ENCODE measurements around the gene SOWAHD.
"Not testable (repeated sequence)": the region's sequence is repeated elsewhere in the genome, so short reads cannot be mapped to it uniquely, and the experiment has no call there.

Gene SOWAHD

DNA sequence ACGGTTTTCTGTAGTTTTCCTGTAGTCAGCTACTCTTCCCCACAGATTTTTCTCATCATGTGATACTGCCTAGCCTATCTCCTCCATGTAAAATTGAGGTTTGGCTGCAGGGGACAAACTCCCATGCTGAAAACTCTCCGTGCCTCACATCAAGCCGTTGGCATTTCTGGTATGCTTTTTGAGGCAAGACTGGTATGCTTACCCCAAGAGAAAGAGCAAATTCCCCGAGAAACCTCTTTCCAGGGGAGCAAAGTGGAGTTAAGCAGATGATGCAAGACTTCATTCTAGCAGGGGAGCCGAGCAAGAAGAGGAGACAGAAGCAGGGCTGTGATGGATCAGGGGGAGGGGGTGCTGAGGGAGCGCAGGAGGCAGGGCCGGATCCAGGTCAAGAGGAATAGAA, 4.8 kb downstream of the SOWAHD start:
- no peak for ATAC-seq (replicated peaks; ENCODE audit: extremely low read depth, poor library complexity, severe bottlenecking)
- no peak for DNase-seq (ENCODE audit: low spot score in 2 of 2)
- H3K27ac Mint-ChIP-seq (ENCODE audit: low read depth), result peak overlapping the region; percentile 60

DNA sequence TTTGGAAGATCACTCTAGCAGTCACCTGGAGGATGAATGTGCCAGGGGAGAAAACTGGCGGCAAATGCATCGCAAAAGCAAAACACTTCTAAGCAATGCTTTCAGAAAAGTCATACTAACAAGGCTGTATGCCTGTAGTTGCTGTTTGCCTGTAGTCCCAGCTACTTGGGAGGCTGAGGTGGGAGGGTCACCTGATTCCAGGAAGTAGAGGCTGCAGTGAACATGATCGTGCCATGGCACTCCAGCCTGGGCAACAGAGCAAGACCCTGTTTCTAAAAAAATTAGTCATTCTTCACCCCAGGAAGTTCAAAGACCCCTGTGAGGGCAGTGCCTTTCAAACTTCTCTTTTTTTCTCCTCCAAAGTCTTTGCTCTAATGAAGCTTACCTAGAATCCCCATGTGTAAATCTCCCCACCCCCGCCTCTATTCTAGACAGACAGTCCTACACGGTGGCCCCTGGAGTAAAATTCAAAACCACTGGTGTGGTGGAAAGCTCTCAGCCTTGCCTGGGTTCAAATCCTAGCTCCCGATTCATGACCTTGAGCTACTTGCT, 5.5 kb downstream of the SOWAHD start:
- Mint-ChIP-seq H3K27me3 (no peaks in the 10 kb centered on the region), H3K4me1 (no peaks in the 10 kb centered on the region), H3K9me3 (no peaks in the 10 kb centered on the region), H3K27ac (ENCODE audit: low read depth) (peak overlapping the region; percentile 60), H3K4me3 (no peak overlapping the region), H3K36me3 (ENCODE audit: insufficient read depth) (peaks cover 2% of the 10 kb centered on the region)
- no peak for ATAC-seq (replicated peaks; ENCODE audit: extremely low read depth, poor library complexity, severe bottlenecking)
- no peak for DNase-seq (ENCODE audit: low spot score in 2 of 2)

More for the DNA sequence above, 4.8 kb downstream of the SOWAHD start:
- Mint-ChIP-seq H3K9me3 (no peaks in the 10 kb centered on the region), H3K36me3 (ENCODE audit: insufficient read depth) (peaks cover 2% of the 10 kb centered on the region), H3K27me3 (no peaks in the 10 kb centered on the region), H3K4me3 (no peak overlapping the region), H3K4me1 (no peaks in the 10 kb centered on the region)

DNA sequence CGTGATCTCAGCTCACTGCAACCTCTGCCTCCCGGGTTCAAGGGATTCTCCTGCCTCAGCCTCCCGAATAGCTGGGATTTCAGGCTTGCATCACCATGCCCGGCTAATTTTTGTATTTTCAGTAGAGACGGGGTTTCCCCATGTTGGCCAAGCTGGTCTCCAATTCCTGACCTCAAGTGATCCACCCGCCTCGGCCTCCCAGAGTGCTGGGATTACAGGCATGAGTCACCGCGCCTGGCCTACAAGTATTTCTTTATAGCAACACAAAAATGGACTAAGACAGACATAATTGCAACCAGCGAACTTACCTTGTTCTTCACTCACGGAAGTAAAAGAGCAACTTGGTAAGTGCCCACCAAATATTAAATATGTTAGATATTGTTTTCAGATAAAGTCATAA, 10.0 kb downstream of the SOWAHD start:
- H3K36me3 Mint-ChIP-seq (ENCODE audit: insufficient read depth); H3K4me3 Mint-ChIP-seq; H3K4me1 Mint-ChIP-seq; H3K27me3 Mint-ChIP-seq; H3K9me3 Mint-ChIP-seq; ATAC-seq (replicated peaks; ENCODE audit: extremely low read depth, poor library complexity, severe bottlenecking); DNase-seq (ENCODE audit: low spot score in 2 of 2); H3K27ac Mint-ChIP-seq (ENCODE audit: low read depth): not testable (repeated sequence)

DNA sequence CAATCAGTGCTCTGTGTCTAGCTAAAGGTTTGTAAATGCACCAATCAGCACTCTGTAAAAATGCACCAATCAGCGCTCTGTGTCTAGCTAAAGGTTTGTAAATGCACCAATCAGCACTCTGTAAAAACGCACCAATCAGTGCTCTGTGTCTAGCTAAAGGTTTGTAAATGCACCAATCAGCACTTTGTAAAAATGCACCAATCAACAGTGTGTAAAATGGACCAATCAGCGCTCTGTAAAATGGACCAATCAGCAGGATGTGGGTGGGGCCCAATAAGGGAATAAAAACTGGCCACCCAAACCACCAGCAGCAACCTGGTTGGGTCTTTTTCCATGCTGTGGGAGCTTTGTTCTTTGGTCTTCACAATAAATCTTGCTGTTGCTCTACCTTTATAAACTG, 11.0 kb downstream of the SOWAHD start:
- H3K4me1 Mint-ChIP-seq, result not testable (repeated sequence)

DNA sequence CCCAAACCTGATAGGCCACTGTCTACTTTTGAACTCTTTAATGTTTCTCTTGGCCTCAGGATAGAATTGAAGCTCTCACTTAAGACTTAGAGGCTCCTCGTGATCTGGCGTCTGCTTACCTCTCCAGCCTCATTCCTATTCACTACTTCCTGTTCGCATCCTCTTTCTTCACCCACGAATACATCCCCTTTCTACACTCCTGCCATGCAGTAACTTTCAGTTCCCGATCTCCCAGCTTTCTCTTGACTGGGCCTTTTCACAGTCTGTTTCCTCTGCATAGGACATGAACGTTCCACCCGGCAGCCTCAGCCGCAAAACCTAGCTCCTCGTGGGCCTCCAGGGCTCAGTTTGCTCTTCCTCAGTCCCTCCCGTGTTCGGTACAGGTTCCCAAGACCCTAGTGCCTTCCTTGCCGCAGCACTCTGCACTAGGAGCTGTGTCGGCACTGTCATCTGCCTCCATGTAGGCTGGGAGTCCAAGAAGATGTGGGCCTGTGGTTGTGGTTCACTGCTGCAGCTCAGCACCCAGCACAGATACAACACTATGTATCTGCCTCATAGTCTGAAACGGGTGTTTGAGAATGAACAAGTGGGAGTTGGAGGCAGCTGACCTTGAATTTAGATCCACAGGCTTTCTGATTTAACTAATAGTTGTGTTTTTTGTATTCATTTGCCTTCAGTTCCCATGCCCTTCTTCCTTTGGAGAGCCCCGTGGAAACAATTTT, 17.3 kb downstream of the SOWAHD start:
- no peak overlapping the region for H3K4me3 Mint-ChIP-seq
- peaks cover 7% of the 10 kb centered on the region for H3K36me3 Mint-ChIP-seq (ENCODE audit: insufficient read depth)
- H3K27ac Mint-ChIP-seq (ENCODE audit: low read depth), result no peak overlapping the region
- DNase-seq (ENCODE audit: low spot score in 2 of 2), result no peak
- no peak for ATAC-seq (replicated peaks; ENCODE audit: extremely low read depth, poor library complexity, severe bottlenecking)
- no peaks in the 10 kb centered on the region for H3K9me3 Mint-ChIP-seq
- H3K27me3 Mint-ChIP-seq, result no peaks in the 10 kb centered on the region
- H3K4me1 Mint-ChIP-seq, result no peaks in the 10 kb centered on the region

More for the DNA sequence above, 11.0 kb downstream of the SOWAHD start:
- DNase-seq (ENCODE audit: low spot score in 2 of 2); H3K9me3 Mint-ChIP-seq; H3K36me3 Mint-ChIP-seq (ENCODE audit: insufficient read depth); H3K27ac Mint-ChIP-seq (ENCODE audit: low read depth); ATAC-seq (replicated peaks; ENCODE audit: extremely low read depth, poor library complexity, severe bottlenecking); H3K4me3 Mint-ChIP-seq; H3K27me3 Mint-ChIP-seq: not testable (repeated sequence)

DNA sequence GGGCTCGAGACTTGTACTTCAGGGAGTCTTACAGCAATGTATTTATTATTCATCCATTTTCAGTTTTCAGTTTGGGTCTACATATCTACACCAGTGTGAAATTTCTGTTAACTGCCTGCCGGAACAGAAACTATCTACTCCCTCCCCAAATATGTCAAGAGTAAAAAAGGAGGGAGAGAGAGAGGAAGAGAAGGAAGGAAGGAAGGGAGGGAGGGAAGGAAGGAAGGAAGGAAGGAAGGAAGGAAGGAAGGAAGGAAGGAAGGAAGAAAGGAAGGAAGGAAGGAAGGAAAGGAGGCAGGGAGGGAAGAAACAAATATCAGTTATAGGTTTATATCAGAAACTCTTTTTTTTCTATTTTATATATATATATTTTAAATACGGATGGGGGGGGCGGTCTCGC, 20.4 kb downstream of the SOWAHD start:
- Mint-ChIP-seq H3K36me3 (ENCODE audit: insufficient read depth) (peaks cover 9% of the 10 kb centered on the region), H3K27me3 (no peaks in the 10 kb centered on the region), H3K4me3 (no peak overlapping the region), H3K27ac (ENCODE audit: low read depth) (no peak overlapping the region), H3K9me3 (no peaks in the 10 kb centered on the region), H3K4me1 (no peaks in the 10 kb centered on the region)
- no peak for ATAC-seq (replicated peaks; ENCODE audit: extremely low read depth, poor library complexity, severe bottlenecking)
- DNase-seq (ENCODE audit: low spot score in 2 of 2), result no peak

DNA sequence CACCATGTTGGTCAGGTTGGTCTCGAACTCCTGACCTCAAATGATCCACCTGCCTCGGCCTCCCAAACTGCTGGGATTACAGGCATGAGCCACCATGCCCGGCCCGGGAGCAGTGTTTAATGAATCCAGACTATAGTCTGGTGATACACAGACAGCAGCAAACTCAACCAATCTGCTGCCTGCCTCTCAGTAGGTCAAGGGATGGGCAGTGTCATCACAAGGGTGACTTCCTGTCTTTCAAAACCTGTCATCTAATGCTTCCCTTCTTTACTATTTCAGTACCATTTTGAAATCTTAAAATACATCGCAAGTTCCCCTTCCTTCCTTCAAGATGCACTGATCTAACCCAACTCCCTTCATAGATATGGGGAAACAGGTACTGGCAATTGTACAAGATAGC, 24.6 kb downstream of the SOWAHD start:
- no peak overlapping the region for H3K27ac Mint-ChIP-seq (ENCODE audit: low read depth)
- H3K27me3 Mint-ChIP-seq, result no peaks in the 10 kb centered on the region
- H3K9me3 Mint-ChIP-seq, result no peaks in the 10 kb centered on the region
- ATAC-seq (replicated peaks; ENCODE audit: extremely low read depth, poor library complexity, severe bottlenecking), result no peak
- H3K4me3 Mint-ChIP-seq, result no peak overlapping the region
- H3K4me1 Mint-ChIP-seq, result peaks cover 11% of the 10 kb centered on the region
- DNase-seq (ENCODE audit: low spot score in 2 of 2), result no peak
- H3K36me3 Mint-ChIP-seq (ENCODE audit: insufficient read depth), result peaks cover 23% of the 10 kb centered on the region

DNA sequence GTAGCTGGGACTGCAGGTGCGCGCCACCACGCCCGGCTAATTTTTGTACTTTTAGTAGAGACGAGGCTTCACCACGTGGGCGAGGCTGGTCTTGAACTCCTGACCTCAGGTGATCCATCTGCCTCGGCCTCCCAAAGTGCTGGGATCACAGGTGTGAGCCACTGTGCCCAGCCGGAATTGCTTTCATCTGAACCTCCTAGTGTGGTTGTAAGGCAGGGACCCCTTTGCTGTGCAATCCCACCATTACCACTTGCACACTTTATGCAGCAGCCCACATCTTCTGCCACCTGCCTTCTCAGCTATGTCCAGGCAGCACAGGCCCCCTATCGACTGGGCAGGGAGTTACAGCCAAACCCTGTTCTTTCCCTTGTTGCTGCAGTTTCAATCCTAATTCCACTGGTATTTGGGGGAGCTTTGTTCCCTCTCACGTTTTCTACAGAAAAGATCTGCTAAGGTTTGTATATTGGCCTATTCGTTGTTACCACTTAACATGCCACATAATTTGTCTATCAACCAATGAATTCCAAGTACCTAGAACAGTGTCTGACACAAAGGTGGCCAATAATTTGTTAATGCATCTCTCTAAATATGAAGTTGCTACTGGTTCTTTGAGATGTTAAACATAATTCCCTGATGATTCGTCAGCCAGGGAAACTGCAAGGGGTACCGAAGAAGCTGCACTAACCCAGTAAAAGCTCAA, 26.5 kb downstream of the SOWAHD start:
- Mint-ChIP-seq H3K27ac (ENCODE audit: low read depth) (no peak overlapping the region), H3K9me3 (no peaks in the 10 kb centered on the region), H3K4me1 (peaks cover 25% of the 10 kb centered on the region), H3K27me3 (no peaks in the 10 kb centered on the region), H3K36me3 (ENCODE audit: insufficient read depth) (peaks cover 34% of the 10 kb centered on the region), H3K4me3 (peak overlapping the region; percentile 23)
- DNase-seq (ENCODE audit: low spot score in 2 of 2), result peak in 1 of 2 donors; percentile 20
- peak; percentile 59 for ATAC-seq (replicated peaks; ENCODE audit: extremely low read depth, poor library complexity, severe bottlenecking)

DNA sequence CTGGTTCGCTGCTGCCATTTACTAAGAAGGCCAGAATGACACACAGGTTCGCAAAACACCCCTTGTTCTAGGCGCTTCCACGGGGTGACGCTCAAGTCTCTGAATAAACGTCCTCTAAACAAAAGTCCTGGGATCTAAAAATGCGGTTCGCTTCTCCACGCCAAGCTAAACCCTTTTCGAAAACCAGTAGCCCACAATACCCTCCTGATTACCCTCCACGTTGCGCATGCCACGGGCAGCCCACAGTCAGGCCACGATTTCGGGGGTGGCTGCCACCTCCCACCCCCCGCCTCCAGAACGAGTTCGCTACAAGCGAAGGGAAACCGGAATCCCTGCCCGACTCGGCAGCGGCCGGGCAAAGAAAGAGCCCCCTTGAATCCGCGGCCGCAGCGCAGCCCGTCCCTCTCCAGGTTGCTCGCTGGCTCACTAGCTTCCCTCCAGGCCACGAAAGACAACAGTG, 32.6 kb downstream of the SOWAHD start:
- H3K4me3 Mint-ChIP-seq, result peak overlapping the region; percentile 91
- peaks cover 18% of the 10 kb centered on the region for H3K4me1 Mint-ChIP-seq
- peak in 1 of 2 donors; percentile 13 for DNase-seq (ENCODE audit: low spot score in 2 of 2)
- ATAC-seq (replicated peaks; ENCODE audit: extremely low read depth, poor library complexity, severe bottlenecking), result peak; percentile 40
- no peaks in the 10 kb centered on the region for H3K9me3 Mint-ChIP-seq
- H3K27me3 Mint-ChIP-seq, result no peaks in the 10 kb centered on the region
- H3K36me3 Mint-ChIP-seq (ENCODE audit: insufficient read depth), result peaks cover 31% of the 10 kb centered on the region
- peak overlapping the region; percentile 97 for H3K27ac Mint-ChIP-seq (ENCODE audit: low read depth)

DNA sequence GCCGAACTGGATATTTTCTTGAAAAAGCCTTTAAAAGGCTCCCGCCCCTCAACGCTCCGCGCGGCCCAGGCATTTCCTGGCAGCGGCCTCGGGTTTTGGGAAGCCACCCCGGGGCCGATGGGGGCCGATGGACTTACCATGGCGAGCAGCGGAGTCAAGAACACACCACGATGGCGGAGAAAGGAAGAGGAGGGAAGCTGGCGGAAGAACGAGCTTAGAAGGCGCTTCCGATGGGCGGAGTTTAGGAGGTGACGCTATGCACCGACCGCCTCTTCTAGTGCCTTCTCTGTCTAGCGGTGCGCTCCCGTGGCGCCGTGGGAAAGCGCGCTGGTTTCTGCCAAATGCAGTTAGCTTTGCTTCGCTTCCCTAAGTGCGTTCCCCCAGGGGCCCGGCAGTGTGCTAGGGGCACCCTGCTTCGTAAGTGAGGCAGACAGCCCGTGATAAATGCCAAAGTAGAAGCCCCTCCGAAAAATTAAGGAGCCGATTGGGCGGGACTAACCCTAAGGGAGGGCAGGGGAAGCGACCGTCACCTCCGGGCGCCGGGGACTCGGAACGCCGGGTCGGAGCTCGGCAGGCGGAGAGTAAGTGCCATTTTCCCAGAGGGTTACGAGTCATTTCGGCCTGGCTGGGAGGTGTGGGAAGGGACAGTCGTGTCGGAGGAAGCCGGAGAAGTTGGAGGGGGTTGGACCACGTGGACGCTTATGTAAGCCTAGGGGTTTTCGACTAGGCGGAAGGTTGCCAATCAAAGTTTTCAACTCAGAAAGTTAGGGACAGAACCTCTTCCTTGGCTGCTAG, 33.2 kb downstream of the SOWAHD start, which contains the start of gene RPL39:
Gene RPL39 (minus strand): TSS at position 194 of the 795 bp plus-strand sequence. CDS start 54 bp downstream, at position 140.
- H3K36me3 Mint-ChIP-seq (ENCODE audit: insufficient read depth), result peaks cover 25% of the 10 kb centered on the region
- H3K27ac Mint-ChIP-seq (ENCODE audit: low read depth), result peak within 1 kb of the TSS; percentile 97
- H3K27me3 Mint-ChIP-seq, result no peaks in the 10 kb centered on the region
- H3K4me1 Mint-ChIP-seq, result peaks cover 18% of the 10 kb centered on the region
- ATAC-seq (replicated peaks; ENCODE audit: extremely low read depth, poor library complexity, severe bottlenecking) (peak; percentile 91), DNase-seq (ENCODE audit: low spot score in 2 of 2) (peak; percentile 55 to 73)
- peak within 1 kb of the TSS; percentile 91 for H3K4me3 Mint-ChIP-seq
- no peaks in the 10 kb centered on the region for H3K9me3 Mint-ChIP-seq

DNA sequence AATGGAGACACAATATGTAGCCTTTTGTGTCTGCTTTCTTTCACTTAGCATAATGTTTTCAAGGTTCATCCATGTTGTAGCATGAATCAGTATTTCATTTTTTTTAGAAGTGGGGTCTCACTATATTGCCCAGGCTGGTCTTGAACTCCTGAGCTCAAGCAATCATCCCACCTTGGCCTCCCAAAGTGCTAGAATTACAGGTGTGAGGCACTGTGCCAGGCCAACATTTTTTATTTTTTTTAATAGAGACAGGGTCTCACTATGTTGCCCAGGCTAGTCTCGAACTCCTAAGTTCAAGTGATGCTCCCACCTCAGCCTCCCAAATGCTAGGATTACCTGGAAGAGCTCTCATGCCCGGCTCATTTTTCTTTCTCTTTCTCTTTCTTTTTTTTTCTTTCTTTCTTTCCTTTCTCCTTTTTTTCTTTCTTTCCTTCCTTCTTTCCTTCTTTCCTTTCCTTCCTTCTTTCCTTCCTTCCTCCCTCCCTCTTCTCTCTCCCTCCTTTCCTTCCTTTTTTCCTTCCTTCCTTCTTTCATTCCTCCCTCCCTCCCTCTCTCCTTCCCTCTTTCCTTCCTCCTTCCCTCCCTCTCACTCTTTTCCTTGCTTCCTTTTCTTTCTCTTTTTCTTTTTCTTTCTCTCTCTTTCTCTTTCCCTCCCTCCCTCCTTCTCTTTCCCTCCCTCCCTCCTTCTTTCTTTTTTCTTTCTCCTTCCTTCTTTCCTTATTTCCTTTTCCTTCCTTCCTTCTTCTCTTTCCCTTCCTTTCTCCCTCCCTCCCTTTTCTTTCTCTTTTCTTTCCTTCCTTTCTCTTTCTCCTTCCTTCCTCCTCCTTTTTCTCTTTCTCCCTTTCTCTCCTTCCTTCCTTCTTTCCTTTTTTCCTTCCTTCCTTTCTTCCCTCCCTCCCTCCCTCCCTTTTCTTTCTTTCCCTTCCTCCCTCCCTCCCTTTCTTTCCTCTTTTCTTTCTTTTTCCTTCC, 43.1 kb downstream of the SOWAHD start:
- Mint-ChIP-seq H3K4me1 (no peaks in the 10 kb centered on the region), H3K27ac (ENCODE audit: low read depth) (no peak overlapping the region), H3K36me3 (ENCODE audit: insufficient read depth) (no peaks in the 10 kb centered on the region), H3K27me3 (no peaks in the 10 kb centered on the region), H3K4me3 (no peak overlapping the region), H3K9me3 (no peaks in the 10 kb centered on the region)
- DNase-seq (ENCODE audit: low spot score in 2 of 2) (no peak), ATAC-seq (replicated peaks; ENCODE audit: extremely low read depth, poor library complexity, severe bottlenecking) (no peak)
